ENCODE results near the gene HSPA12A. TPM values are rescaled to one million over a fixed set of nuclear protein-coding genes. Genes with fewer than 3 reads are reported as not detected.

Gene HSPA12A
- total and polyA plus RNA-seq, 2 of the 13 experiments (the other 11 are each of a cell fraction or from before 2014, with no cell fraction given): 6.4 to 13.6 TPM

GRCh38 chr10:116753759-116754158 is 11.4 kb upstream of the HSPA12A start (continued):
- TF ChIP-seq YY1 (IDR thresholded peaks at IDR 0.05; ENCODE audit: insufficient read depth, insufficient replicate concordance, low read depth, low read length) (no peak), FOXJ3 (CRISPR knock-in tag; IDR thresholded peaks at IDR 0.05; ENCODE audit: borderline replicate concordance) (no peak), E2F2 (CRISPR knock-in tag; IDR thresholded peaks at IDR 0.05; ENCODE audit: borderline replicate concordance) (no peak), WIZ (CRISPR knock-in tag; IDR thresholded peaks at IDR 0.05) (no peak), ZFP36L1 (CRISPR knock-in tag; IDR thresholded peaks at IDR 0.05) (no peak), ASH2L (IDR thresholded peaks at IDR 0.05; ENCODE audit: insufficient read length, low read depth, low read length) (no peak)
- TF ChIP-seq, protein P1, sequence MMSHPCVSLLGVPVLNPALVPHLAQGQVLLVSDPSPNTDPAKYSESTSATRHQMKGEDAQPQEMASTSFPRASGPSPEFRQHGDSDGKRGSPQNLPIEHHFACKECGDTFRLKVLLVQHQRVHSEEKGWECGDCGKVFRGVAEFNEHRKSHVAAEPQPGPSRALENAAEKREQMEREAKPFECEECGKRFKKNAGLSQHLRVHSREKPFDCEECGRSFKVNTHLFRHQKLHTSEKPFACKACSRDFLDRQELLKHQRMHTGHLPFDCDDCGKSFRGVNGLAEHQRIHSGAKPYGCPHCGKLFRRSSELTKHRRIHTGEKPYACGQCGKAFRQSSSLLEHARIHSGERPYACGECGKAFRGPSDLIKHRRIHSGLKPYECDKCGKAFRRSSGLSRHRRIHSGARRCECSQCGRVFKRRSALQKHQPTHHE (CRISPR knock-in tag; IDR thresholded peaks at IDR 0.05; ENCODE audit: borderline replicate concordance): no peak
- TF ChIP-seq, protein P2, sequence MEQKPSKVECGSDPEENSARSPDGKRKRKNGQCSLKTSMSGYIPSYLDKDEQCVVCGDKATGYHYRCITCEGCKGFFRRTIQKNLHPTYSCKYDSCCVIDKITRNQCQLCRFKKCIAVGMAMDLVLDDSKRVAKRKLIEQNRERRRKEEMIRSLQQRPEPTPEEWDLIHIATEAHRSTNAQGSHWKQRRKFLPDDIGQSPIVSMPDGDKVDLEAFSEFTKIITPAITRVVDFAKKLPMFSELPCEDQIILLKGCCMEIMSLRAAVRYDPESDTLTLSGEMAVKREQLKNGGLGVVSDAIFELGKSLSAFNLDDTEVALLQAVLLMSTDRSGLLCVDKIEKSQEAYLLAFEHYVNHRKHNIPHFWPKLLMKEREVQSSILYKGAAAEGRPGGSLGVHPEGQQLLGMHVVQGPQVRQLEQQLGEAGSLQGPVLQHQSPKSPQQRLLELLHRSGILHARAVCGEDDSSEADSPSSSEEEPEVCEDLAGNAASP (CRISPR knock-in tag; IDR thresholded peaks at IDR 0.05; ENCODE audit: borderline replicate concordance): no peak
- TF ChIP-seq, protein P3, sequence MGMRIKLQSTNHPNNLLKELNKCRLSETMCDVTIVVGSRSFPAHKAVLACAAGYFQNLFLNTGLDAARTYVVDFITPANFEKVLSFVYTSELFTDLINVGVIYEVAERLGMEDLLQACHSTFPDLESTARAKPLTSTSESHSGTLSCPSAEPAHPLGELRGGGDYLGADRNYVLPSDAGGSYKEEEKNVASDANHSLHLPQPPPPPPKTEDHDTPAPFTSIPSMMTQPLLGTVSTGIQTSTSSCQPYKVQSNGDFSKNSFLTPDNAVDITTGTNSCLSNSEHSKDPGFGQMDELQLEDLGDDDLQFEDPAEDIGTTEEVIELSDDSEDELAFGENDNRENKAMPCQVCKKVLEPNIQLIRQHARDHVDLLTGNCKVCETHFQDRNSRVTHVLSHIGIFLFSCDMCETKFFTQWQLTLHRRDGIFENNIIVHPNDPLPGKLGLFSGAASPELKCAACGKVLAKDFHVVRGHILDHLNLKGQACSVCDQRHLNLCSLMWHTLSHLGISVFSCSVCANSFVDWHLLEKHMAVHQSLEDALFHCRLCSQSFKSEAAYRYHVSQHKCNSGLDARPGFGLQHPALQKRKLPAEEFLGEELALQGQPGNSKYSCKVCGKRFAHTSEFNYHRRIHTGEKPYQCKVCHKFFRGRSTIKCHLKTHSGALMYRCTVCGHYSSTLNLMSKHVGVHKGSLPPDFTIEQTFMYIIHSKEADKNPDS (CRISPR knock-in tag; IDR thresholded peaks at IDR 0.05): no peak
